ENCODE measurements around the gene TRANK1. TPM values are rescaled to one million over a fixed set of nuclear protein-coding genes. Genes with fewer than 3 reads are reported as not detected.
"Not testable (repeated sequence)": the region's sequence is repeated elsewhere in the genome, so short reads cannot be mapped to it uniquely, and the experiment has no call there.

The TRANK1 gene
- total RNA-seq, 1 experiment from 2014 or later: 10.3 TPM

- intact Hi-C loops (cut with micrococcal nuclease; ENCODE audit: unreplicated experiment): loop anchor here (2.0 kb wide), 3 partner anchors 51 to 229 kb away; no protein-coding TSS in a partner anchor
- H3K9me3 Mint-ChIP-seq (ENCODE audit: low read depth, unreplicated experiment): no peaks in the 10 kb centered on the region
- H3K36me3 Mint-ChIP-seq (ENCODE audit: insufficient read depth, unreplicated experiment): no peaks in the 10 kb centered on the region
- CTCF ChIA-PET: interaction anchor here (0.5 to 2.0 kb wide), 14 partner anchors 9 to 201 kb away, joined by 3 to 28 read pairs (median 6); partner anchors contain the start of genes EPM2AIP1, MLH1 and TRANK1
- no TSS peak for BruUV-seq (replicated peaks)
- no peak overlapping the region for H3K27ac Mint-ChIP-seq (ENCODE audit: unreplicated experiment)
- peaks cover 12% of the 10 kb centered on the region for H3K4me1 Mint-ChIP-seq (ENCODE audit: low read depth, unreplicated experiment)
- TF ChIP-seq CTCF (IDR thresholded peaks at IDR 0.05; ENCODE audit: unreplicated experiment): no peak
- peak overlapping the region; percentile 13 for H3K4me3 Mint-ChIP-seq (ENCODE audit: low read depth, unreplicated experiment)
- H3K27me3 Mint-ChIP-seq (ENCODE audit: unreplicated experiment): peaks cover 16% of the 10 kb centered on the region
- no peak for DNase-seq
Observed at GRCh38 chr3:36957862-36958686, 13.2 kb upstream of the TRANK1 start.

GRCh38 chr3:36957063-36957462, 12.2 kb upstream of the TRANK1 start:
- Mint-ChIP-seq H3K27me3 (ENCODE audit: unreplicated experiment) (peaks cover 16% of the 10 kb centered on the region), H3K4me3 (ENCODE audit: low read depth, unreplicated experiment) (no peak overlapping the region), H3K4me1 (ENCODE audit: low read depth, unreplicated experiment) (peaks cover 12% of the 10 kb centered on the region), H3K9me3 (ENCODE audit: low read depth, unreplicated experiment) (no peaks in the 10 kb centered on the region), H3K36me3 (ENCODE audit: insufficient read depth, unreplicated experiment) (no peaks in the 10 kb centered on the region), H3K27ac (ENCODE audit: unreplicated experiment) (no peak overlapping the region)
- TF ChIP-seq CTCF (IDR thresholded peaks at IDR 0.05; ENCODE audit: unreplicated experiment): no peak
- DNase-seq: no peak
- BruUV-seq (replicated peaks): no TSS peak
- intact Hi-C loops (cut with micrococcal nuclease; ENCODE audit: unreplicated experiment): no loop called here
- CTCF ChIA-PET: interaction anchor here (0.5 to 2.0 kb wide), 3 partner anchors 32 to 202 kb away, joined by 3 to 28 read pairs (median 8); no protein-coding TSS in a partner anchor

- H3K4me3 Mint-ChIP-seq (ENCODE audit: low read depth, unreplicated experiment): no peak overlapping the region
- no peak overlapping the region for H3K27ac Mint-ChIP-seq (ENCODE audit: unreplicated experiment)
- peaks cover 16% of the 10 kb centered on the region for H3K27me3 Mint-ChIP-seq (ENCODE audit: unreplicated experiment)
- intact Hi-C loops (cut with micrococcal nuclease; ENCODE audit: unreplicated experiment): no loop called here
- BruUV-seq (replicated peaks): no TSS peak
- H3K4me1 Mint-ChIP-seq (ENCODE audit: low read depth, unreplicated experiment): peaks cover 12% of the 10 kb centered on the region
- no peak for TF ChIP-seq CTCF (IDR thresholded peaks at IDR 0.05; ENCODE audit: unreplicated experiment)
- CTCF ChIA-PET: no interaction called here
- no peak for DNase-seq
- H3K9me3 Mint-ChIP-seq (ENCODE audit: low read depth, unreplicated experiment): no peaks in the 10 kb centered on the region
- no peaks in the 10 kb centered on the region for H3K36me3 Mint-ChIP-seq (ENCODE audit: insufficient read depth, unreplicated experiment)
Observed at GRCh38 chr3:36956155-36956554, 11.3 kb upstream of the TRANK1 start.

- CTCF ChIA-PET: no interaction called here
- Mint-ChIP-seq H3K36me3 (ENCODE audit: insufficient read depth, unreplicated experiment) (no peaks in the 10 kb centered on the region), H3K4me1 (ENCODE audit: low read depth, unreplicated experiment) (peaks cover 12% of the 10 kb centered on the region), H3K27ac (ENCODE audit: unreplicated experiment) (no peak overlapping the region), H3K9me3 (ENCODE audit: low read depth, unreplicated experiment) (no peaks in the 10 kb centered on the region), H3K4me3 (ENCODE audit: low read depth, unreplicated experiment) (no peak overlapping the region), H3K27me3 (ENCODE audit: unreplicated experiment) (peaks cover 16% of the 10 kb centered on the region)
- BruUV-seq (replicated peaks): no TSS peak
- no peak for TF ChIP-seq CTCF (IDR thresholded peaks at IDR 0.05; ENCODE audit: unreplicated experiment)
- DNase-seq: no peak
- intact Hi-C loops (cut with micrococcal nuclease; ENCODE audit: unreplicated experiment): no loop called here
Observed at GRCh38 chr3:36954452-36955134, 9.7 kb upstream of the TRANK1 start.

- intact Hi-C loops (cut with micrococcal nuclease; ENCODE audit: unreplicated experiment); H3K36me3 Mint-ChIP-seq (ENCODE audit: insufficient read depth, unreplicated experiment); H3K27me3 Mint-ChIP-seq (ENCODE audit: unreplicated experiment); BruUV-seq (replicated peaks); H3K4me1 Mint-ChIP-seq (ENCODE audit: low read depth, unreplicated experiment); CTCF ChIA-PET; DNase-seq; H3K4me3 Mint-ChIP-seq (ENCODE audit: low read depth, unreplicated experiment); H3K27ac Mint-ChIP-seq (ENCODE audit: unreplicated experiment); H3K9me3 Mint-ChIP-seq (ENCODE audit: low read depth, unreplicated experiment): not testable (repeated sequence)
Observed at GRCh38 chr3:36947814-36948213, 3.0 kb upstream of the TRANK1 start.
